GM12801 (cell line): ENCODE results near the gene CBLB.

Experiments used
- TF ChIP-seq, protein P1 (sequence below): IDR thresholded peaks from one replicate; pipeline ENCODE4 v1.5.1; 2011; ENCODE audit warnings: control low read depth; ENCODE audit not compliant: insufficient read length; ENCODE audit errors: extremely low read depth

CBLB gene

DNA sequence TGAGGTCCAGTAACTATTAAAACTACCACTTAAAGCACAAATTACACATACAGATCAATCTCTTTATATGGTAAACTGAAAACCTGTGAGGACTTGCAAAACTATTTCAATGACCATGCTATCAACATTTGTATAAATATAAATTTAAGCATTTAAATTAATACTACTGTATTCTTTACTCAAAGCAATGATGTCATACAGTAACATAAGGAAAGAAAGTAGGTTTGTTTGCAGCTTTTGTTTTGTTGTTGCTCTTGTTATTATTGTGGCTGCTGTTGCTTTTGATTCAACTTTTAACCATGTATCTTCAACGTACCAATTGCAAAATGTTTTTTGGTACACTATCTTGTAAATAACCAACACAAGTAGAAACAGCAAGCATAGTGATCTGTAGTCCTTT is 22.0 kb downstream of the CBLB start:
- TF ChIP-seq, protein P1, sequence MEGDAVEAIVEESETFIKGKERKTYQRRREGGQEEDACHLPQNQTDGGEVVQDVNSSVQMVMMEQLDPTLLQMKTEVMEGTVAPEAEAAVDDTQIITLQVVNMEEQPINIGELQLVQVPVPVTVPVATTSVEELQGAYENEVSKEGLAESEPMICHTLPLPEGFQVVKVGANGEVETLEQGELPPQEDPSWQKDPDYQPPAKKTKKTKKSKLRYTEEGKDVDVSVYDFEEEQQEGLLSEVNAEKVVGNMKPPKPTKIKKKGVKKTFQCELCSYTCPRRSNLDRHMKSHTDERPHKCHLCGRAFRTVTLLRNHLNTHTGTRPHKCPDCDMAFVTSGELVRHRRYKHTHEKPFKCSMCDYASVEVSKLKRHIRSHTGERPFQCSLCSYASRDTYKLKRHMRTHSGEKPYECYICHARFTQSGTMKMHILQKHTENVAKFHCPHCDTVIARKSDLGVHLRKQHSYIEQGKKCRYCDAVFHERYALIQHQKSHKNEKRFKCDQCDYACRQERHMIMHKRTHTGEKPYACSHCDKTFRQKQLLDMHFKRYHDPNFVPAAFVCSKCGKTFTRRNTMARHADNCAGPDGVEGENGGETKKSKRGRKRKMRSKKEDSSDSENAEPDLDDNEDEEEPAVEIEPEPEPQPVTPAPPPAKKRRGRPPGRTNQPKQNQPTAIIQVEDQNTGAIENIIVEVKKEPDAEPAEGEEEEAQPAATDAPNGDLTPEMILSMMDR = no peak

DNA sequence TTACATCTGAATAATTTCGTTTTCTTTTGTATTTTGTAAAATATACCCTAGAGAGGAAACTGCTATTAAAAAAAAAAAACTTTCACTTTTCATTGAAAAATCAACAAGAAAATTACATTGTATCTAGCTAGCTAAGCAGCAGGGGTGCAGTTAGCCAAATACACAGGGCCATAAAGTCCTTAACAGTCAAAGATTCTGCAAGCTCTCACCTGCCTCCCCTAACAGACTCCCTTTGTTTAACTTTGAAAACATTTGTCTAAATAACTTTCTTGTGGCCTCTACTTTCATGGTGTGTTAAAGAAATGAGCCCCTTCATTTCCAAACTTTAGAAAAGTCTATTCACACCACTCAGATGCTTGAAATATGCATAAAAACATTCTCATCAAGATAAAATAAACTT is 23.3 kb downstream of the CBLB start:
- TF ChIP-seq, protein P1 = no peak

DNA sequence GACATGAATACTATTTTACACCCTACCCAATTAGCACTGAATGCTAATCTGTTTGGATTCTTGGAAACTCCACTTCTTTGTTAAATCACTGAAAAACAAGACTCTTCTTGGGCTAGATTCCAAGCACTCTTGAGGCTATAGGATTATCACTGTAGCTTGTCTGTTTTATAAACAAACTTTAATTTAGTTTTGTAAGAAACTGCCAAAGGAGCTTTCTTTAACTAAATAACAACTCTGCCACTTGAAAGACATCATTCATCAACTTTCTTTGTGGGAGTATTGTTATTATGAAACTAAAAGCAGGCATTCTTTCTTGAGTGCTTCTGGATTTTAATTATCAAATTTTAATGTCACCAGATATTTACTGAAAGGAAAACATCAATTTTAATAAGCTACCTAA is 24.1 kb downstream of the CBLB start:
- TF ChIP-seq, protein P1 = no peak

DNA sequence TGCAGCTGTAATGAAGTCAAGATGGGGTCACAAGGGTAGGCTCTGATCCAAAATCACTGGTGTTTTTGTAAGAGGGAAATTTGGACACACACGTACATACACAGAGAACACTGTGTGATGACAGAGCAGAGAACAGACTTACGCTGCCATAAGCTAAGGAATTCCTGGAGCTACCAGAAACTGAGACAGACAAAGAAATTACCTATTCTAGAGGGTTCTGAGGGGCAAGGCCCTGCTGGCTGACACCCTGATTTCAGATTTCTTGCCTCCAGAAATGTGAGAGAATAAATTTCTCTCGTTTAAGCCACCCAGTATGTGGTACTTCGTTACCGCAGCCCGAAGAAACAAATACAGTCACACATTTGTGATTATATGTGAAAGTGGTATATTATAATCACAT is 24.8 kb downstream of the CBLB start:
- TF ChIP-seq, protein P1 = no peak

DNA sequence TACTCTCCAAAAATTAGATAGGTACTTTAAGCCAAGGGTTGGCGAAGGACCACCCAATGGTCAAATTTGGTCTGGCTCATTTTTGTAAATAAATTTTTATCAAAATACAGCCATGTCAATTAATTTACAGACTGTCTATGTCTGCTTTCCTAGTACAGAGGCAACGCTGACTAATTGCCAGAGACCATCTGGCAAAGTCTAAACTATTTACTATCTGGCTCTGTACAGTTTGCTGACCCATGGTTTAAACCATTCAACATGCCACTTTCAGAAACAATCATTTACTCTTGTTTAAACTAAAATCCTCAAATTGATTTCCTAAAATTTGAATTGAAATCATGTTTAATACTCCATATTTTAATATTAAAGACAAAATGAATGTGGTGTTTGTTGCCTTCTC is 25.9 kb downstream of the CBLB start:
- TF ChIP-seq, protein P1 = no peak

DNA sequence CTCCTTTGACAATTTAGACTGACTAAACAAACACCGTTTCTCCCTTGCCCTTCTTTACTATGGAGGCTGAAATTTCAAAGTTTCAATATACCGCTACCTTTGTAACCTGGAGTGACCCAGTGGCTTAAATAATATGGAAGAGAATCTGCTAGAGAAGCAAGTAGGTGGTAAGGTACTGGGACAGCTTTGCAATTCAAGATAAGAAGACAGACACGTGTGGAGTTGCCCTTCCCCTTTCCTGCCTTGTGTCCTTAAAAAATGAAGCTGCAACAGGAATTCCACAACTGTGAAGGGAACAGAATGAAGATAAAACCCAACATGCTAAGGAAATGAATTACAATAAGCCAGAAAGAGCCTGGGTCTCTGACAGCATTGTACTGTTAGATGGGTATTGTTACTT is 26.4 kb downstream of the CBLB start:
- TF ChIP-seq, protein P1 = no peak

DNA sequence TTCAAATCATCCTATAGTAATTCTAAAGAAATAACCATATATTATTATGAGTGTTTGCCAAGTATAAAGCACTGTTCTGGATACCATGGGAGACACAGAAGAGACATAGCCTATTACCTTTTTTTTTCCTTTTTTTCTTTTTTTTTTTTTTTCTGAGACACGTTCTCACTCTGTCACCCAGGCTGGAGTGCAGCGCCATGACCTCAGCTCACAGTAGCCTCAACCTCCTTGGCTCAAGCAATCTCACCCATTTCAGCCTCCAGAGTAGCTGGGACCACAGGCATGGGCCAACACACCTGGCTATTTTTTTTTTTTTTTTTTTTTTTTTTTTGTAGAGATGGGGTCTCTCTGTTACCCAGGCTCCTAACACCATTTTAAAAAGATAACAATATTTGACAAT is 30.9 kb downstream of the CBLB start:
- TF ChIP-seq, protein P1 = no peak

DNA sequence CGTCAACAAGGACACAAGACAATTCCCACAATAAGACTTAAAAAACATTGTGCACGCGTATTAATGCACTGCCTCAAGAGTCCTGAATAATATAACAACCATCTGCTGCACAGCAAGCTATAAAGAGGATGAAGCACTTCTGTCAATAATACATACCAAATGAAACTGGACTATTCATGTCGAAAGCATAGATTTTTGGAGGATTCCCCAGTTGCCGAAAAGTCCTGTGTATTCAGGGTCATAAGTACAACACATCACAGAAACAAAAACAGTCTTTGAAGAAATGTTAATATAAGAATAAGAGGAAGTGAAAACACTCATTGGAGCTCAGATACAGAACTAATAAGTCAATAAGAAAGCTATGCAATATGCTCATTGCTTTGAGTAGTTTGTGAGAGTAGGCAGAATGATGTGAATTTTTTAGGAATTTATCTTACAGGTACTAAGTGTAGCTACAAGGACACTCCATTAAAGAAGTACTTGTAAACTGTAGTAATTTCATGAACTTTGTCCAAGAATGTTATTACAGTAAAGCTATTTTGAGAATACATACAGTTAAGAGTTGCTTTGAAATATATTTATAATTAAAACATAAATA is 31.6 kb downstream of the CBLB start:
- TF ChIP-seq, protein P1 = no peak
